Stimulated activated CD4-positive, alpha-beta T cell treated with anti-CD3 and anti-CD28 coated beads, Interleukin-2, amount 100 ng/mL, for 48 hours (primary cell): Measurements from ENCODE around the gene UBE2M.
"Not testable (repeated sequence)": the region's sequence is repeated elsewhere in the genome, so short reads cannot be mapped to it uniquely, and the experiment has no call there.

Source experiments
- DNase-seq, 2 donors: peaks; one replicate each; pipeline ENCODE4 v3.0.0-alpha.2; 2020

Gene UBE2M

GRCh38 chr19:58555369-58555885, 3.0 kb downstream of the UBE2M start:
- no peak for DNase-seq

GRCh38 chr19:58554494-58555368, 3.7 kb downstream of the UBE2M start, which contains the start of gene CHMP2A:
TSS of gene CHMP2A (minus strand) at chr19:58555105. CDS start at chr19:58554212, 893 bp downstream.
- DNase-seq: peak; percentile 97

- DNase-seq: no peak
Observed at GRCh38 chr19:58553799-58554493, 4.5 kb downstream of the UBE2M start.

- no peak for DNase-seq
Observed at GRCh38 chr19:58552655-58553054, 5.8 kb downstream of the UBE2M start.

GRCh38 chr19:58551577-58552471, 6.6 kb downstream of the UBE2M start:
- DNase-seq: no peak

- DNase-seq: no peak
Observed at GRCh38 chr19:58551123-58551497, 7.3 kb downstream of the UBE2M start.

- DNase-seq: no peak
Observed at GRCh38 chr19:58550362-58551122, 7.9 kb downstream of the UBE2M start.

- no peak for DNase-seq
Observed at GRCh38 chr19:58549664-58550361, 8.6 kb downstream of the UBE2M start.

- no peak for DNase-seq
Observed at GRCh38 chr19:58548859-58549663, 9.3 kb downstream of the UBE2M start.

- DNase-seq: no peak
Observed at GRCh38 chr19:58547323-58548312, 10.8 kb downstream of the UBE2M start.

- no peak for DNase-seq
Observed at GRCh38 chr19:58546019-58546530, 12.3 kb downstream of the UBE2M start.

GRCh38 chr19:58545286-58546018, 13.0 kb downstream of the UBE2M start:
- no peak for DNase-seq

- no peak for DNase-seq
Observed at GRCh38 chr19:58544591-58545285, 13.7 kb downstream of the UBE2M start.

GRCh38 chr19:58543826-58544590, 14.4 kb downstream of the UBE2M start, which contains the start of gene TRIM28:
TSS of gene TRIM28 (plus strand) at chr19:58544064. CDS start at chr19:58544758, 694 bp downstream.
- peak; percentile 100 for DNase-seq

GRCh38 chr19:58542641-58543372, 15.6 kb downstream of the UBE2M start:
- not testable (repeated sequence) for DNase-seq

GRCh38 chr19:58539169-58539559, 19.2 kb downstream of the UBE2M start:
- DNase-seq: not testable (repeated sequence)
